Pulmonary artery endothelial cell (primary cell): Measurements from ENCODE around the gene BICD1. TPM values are rescaled to one million over a fixed set of nuclear protein-coding genes. Genes with fewer than 3 reads are reported as not detected.

ENCODE experiments used
- DNase-seq: peaks from one replicate; pipeline ENCODE4 v3.0.0-alpha.2; 2011; ENCODE audit warnings: low read depth, low spot score
- total RNA-seq: library from RNA; depleted of rRNA; stranded (reverse); fragments of >200 nt; gene quantifications from 2 replicates; pipeline ENCODE4 v1.2.3, GENCODE V29; 2014

BICD1 gene
- total RNA-seq, 1 donor from 2014 or later: 8.2 TPM

GRCh38 chr12:32102234-32102633 is 4.4 kb upstream of the BICD1 start:
- no peak for DNase-seq

DNA sequence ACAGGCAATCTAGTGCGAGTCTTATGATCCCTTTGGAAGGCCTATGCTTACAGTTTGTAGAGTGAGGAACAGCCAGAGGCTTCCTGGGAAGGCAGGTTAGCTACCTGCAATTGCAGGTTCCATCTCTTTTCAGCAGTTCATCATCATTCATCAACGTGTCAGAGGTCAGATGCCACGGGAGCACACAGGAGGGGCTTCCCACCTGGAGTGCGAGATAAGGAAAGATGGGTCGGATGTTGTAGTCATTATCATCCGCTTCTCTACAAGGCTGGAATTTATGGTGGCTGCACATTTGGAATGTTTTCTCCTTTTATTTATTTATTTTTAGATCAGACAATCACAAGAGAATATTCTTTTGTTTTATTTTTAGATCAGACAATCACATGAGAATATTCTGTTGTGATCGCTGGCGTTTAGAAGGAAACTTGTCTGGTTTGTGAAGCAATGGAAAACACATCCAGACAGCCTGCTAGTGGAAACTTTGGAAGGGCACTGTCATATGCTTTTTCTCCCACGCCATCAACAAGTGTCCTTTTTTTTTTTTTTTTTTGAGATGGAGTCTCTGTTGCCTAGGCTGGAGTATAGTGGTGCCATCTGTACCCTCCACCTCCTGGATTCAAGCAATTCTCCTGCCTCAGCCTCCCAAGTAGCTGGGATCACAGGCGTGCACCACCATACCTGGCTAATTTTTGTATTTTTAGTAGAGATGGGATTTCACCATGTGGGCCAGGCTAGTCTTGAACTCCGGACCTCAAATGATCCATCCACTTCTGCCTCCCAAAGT is 1.9 kb upstream of the BICD1 start:
- DNase-seq: no peak

GRCh38 chr12:32105986-32106516 is 596 bp upstream of the BICD1 start:
- no peak for DNase-seq

DNA sequence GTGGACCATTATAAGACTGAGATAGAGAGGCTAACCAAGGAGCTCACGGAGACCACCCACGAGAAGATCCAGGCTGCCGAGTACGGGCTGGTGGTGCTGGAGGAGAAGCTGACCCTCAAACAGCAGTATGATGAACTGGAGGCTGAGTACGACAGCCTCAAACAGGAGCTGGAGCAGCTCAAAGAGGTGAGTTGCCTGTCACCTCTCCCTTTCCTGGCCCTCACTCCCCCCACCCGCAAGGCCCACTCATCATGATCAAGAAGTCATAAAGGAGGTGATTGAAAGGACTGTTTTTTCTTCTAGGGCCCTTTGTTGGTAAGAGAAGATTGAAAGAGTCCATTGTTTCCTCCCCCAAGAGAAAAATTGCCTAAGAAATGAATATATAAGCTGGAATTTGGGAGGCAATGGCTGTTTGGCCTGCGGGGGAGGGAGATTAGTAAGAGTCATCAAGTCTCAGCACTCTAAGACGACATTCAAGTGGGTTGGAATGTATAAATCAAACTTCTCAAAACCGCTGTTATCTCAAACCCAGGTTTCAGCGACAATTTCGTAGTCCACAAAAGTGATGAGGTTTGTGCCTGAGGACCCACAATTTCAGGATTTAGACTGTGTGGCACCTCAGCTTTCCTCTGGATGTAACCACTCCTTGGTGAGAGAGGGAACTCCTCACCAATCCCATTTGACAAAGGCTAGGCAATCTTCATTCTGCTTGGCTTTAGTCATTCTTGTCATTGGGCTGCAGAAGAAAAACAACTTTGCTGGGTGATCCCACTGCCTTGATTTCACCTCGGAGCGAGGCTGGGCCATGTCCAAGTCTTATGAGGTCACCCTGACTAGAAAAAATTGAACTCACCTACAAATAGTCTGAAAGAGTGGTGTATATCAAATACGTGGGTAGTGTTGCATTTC is 966 bp downstream of the BICD1 start:
- no peak for DNase-seq

- DNase-seq: no peak
Measured at GRCh38 chr12:32108787-32109186, 2.1 kb downstream of the BICD1 start.

DNA sequence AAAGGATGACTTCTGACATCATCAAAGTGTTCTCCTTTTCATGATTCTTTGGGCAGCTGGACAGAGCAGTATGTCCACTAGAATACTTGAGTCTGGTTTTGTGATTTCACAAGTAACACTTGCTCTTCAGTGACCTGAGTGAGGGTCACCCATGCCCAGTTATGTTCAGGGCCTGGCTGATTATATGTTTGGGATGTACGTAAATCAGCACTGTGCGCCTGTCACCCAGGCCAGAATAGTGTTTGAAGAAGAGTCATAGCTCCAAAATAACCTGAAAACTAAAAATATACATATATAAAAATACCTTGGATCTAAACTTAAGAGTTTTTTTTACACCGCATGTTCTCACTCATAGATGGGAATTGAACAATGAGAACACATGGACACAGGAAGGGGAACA is 3.8 kb downstream of the BICD1 start:
- DNase-seq: no peak

DNA sequence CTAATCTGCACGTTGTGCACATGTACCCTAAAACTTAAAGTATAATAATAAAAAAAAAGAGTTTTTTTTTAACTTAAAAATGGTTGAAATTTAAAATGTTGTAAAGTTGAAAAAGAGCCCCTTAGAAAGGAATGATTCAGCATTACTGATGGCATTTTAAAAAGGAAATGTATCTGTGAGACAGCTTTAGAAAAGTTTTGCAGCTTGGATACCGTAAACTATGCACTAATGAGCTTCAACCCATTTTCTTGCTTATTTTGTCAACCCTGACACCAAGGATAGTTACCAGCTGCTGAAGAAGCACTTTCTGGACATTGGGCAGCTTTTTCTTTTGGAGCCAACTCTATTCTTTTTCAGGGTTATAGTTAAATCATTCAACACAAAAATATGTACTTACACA is 4.3 kb downstream of the BICD1 start:
- no peak for DNase-seq

- DNase-seq: peak; percentile 89
Measured at GRCh38 chr12:32115404-32116104, 8.9 kb downstream of the BICD1 start.

DNA sequence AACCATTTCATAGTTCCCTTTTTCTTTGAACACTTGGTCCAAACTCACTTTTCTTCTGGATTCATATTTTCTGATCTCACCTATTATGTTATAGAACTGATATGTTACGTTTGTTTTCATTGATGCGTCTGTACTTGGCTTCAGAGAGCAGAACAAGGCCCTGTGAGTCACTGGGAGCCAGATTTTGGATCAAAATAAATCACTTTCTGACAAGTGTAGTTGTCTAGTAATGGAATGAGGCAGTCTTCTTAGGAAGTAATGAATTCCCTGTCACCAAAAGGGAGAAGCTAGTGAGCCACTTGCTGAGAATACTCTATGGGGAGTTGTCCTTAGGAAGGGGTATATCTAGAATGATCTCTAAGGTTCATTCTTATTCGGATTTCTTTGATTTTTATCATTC is 10.2 kb downstream of the BICD1 start:
- DNase-seq: no peak

DNA sequence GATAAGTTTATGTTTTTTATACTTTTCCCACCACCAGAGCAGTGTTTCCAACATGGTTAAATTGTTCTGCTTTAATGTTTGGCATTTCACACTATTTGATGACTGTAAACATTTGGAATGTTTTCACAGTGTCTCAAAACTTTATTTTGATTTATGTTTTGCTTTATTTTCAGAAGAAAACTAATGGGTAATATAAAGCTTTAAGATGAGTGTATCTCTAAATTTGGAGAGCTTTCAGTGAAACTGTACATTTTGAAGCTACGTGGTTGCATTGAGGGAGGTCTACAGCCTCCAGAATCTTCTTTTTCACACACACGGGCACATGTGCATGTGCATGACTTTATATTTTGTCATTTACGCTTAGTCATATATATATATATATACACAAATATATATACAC is 10.7 kb downstream of the BICD1 start:
- DNase-seq: no peak

DNA sequence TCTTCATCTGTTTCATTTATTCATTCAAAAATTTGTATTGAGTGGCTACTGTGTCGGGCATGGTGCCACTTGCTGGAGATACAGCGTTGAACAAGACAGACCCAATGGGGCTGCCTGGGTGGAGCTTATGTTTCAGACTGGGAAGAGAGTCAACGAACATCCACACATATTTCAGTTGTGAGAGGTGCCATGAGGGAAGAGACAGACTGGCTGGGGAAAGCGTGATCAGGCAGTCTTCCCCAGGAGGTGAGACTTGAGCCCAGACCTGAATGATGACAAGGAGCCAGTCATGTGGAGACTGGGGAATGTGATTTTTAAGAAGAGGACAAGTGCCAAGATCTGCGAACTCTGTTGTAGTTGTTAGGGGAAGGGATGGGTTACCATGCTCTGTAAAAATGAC is 12.2 kb downstream of the BICD1 start:
- no peak for DNase-seq

GRCh38 chr12:32120419-32120818 is 13.8 kb downstream of the BICD1 start:
- no peak for DNase-seq

DNA sequence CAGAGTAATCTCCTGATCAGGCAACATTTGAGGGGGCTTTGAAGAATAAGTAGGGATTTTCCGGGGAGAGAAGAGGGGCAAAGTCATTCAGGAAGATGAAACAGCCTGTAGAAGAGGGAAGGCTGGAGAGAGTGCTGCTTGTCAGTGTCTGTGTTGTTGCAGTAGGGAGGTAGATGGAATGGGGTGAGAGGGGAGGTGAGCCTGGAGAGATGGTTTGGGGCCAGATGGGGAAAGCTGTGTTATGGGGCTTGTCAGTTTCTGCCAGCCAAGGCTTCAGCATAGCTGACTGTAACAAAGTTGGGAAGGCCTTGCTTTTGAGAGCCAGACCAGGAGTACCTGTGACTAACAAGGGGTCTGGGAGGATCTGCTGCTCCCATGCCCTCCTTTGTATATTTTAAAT is 18.0 kb downstream of the BICD1 start:
- no peak for DNase-seq

GRCh38 chr12:32125455-32126084 is 18.9 kb downstream of the BICD1 start:
- no peak for DNase-seq

DNA sequence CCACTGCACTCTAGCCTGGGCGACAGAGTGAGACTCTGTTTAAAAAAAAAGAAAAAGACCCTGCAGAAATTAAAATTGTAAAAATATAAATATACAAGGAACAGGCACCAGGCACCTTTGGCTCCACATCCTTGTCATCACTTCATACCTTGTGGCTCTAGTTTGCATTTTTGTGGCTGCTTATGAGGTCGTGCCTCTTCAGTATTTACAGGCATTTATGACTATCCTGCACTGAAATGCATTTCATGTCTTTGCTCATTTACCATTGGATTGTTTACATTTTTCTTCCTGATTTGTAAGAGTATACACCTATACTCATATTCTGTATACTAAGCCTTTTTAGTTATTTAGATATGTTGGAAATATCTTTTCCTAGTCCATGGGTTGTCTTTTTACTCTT is 20.1 kb downstream of the BICD1 start:
- DNase-seq: no peak

GRCh38 chr12:32131666-32132065 is 25.0 kb downstream of the BICD1 start:
- no peak for DNase-seq

DNA sequence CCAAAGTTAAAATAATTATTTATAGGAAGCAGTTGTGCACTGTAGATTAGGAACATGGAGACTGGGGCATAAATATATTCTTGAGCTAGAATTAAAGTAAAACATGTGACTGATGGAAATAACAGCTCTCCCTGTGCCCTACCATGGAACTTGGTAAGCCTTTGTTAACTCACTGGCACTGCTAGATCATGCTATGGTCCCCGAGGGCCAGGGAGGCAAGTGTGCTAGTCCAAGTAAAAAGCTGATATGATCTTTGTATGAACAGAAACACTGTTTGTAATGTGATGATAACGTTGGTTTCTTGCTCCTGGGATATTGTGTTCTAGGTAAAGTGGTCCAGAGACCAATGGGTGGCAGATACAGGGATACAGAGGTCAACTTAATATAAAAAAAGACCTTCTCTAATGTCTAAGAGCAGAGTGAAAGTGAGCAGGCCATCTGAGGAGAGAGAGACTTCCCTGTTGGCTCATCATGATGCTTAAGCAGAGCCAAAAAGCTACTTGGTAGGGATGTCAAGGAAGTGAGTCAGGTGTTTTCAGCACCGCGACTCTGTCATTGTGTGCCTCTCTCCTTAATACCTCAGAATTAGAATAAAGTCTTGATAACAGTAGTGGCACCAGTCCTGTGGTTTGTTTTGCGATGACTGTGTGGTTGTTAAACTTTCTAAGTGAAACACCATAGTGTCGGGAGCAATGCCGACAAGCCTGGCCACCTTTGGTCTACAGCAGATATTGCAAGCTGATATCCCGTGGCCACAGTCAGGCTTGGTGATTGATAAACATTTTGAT is 27.6 kb downstream of the BICD1 start:
- DNase-seq: peak; percentile 10

GRCh38 chr12:32135967-32136366 is 29.3 kb downstream of the BICD1 start:
- DNase-seq: no peak

- no peak for DNase-seq
Measured at GRCh38 chr12:32136404-32136803, 29.8 kb downstream of the BICD1 start.

- no peak for DNase-seq
Measured at GRCh38 chr12:32139064-32139421, 32.4 kb downstream of the BICD1 start.

DNA sequence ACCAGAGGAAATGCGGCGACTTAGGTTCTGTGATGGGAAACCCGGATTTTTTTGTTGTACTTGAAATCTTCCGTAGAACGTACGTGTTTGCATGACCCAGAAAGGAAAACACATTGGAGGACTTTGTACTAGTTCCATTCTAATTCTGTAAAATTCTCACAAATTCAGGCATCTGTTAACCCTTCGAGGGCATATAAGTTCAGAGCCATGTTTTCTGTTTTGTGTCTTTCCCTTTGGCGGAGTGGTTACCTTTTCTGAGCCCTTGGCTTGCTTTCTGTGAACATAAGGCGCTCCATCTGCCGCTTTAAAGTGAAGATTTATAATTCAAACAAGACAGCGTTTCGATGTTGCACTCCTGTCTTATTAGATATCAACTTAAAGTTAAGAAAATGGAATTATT is 34.2 kb downstream of the BICD1 start:
- DNase-seq: no peak
